OCI-LY1 (cell line): Measurements from ENCODE around the gene HAPLN2.
A peak's percentile ranks its signal among the peaks of the same experiment; 100 is the strongest.

Source experiments
- EZH2 ChIP-seq: fragments of 200-600 bp; sonication (generic), shearing (Covaris generic); IDR thresholded peaks from 2 replicates; pipeline ENCODE4 v1.8.0; 2017; ENCODE audit warnings: borderline replicate concordance, mixed run types, mild to moderate bottlenecking, antibody characterized with exemption, low read length, moderate library complexity, mixed read lengths
- TF ChIP-seq, protein P1 (sequence below): fragments of 200-600 bp; sonication (generic), shearing (Covaris generic); IDR thresholded peaks from 2 replicates; pipeline ENCODE4 v1.5.1; 2017; ENCODE audit warnings: mild to moderate bottlenecking, antibody characterized with exemption, low read length, moderate library complexity, mixed read lengths

DNA sequence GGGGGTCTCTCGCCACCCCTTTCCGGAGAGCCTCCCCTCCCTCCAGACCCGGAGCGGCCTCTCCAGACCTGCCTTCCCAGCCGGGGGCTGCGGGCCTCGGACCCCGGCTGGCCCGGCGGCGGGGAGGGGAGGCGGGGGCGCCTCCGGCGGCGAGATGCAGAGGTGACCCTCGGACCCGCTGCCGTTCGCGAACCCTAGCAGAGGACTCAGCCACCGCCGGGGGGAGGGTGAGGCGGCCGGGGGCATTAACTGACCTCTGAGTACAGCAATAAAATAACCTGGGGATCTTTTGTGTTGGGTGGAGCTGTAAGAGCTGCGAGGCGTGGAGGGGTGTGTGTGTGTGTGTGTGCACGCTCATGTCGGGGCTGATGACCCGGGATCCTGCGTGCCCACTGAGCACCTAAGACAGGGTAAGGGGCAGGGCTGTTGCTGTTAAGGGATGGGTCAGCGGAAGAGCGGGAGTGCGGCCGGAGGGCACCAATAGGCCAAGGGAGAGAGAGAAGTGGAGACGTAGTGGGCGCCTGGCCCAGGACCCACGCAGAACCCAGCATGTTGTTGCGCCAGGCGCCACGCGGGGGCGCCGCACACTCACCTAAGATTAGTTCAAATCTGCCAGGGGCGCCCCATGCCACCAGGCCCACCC lies 6.3 kb downstream of the HAPLN2 start:
- TF ChIP-seq, protein P1, sequence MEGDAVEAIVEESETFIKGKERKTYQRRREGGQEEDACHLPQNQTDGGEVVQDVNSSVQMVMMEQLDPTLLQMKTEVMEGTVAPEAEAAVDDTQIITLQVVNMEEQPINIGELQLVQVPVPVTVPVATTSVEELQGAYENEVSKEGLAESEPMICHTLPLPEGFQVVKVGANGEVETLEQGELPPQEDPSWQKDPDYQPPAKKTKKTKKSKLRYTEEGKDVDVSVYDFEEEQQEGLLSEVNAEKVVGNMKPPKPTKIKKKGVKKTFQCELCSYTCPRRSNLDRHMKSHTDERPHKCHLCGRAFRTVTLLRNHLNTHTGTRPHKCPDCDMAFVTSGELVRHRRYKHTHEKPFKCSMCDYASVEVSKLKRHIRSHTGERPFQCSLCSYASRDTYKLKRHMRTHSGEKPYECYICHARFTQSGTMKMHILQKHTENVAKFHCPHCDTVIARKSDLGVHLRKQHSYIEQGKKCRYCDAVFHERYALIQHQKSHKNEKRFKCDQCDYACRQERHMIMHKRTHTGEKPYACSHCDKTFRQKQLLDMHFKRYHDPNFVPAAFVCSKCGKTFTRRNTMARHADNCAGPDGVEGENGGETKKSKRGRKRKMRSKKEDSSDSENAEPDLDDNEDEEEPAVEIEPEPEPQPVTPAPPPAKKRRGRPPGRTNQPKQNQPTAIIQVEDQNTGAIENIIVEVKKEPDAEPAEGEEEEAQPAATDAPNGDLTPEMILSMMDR, result peak; percentile 85
- no peak for TF ChIP-seq EZH2
